Activated CD4-positive, CD25-positive, alpha-beta regulatory T cell (primary cell): Measurements from ENCODE around the gene ATF6.
"Not testable (repeated sequence)": the region's sequence is repeated elsewhere in the genome, so short reads cannot be mapped to it uniquely, and the experiment has no call there.

Experiments used
- DNase-seq, 4 experiments: peaks; one replicate each; lab custom pipeline; 2025; lab: John Stamatoyannopoulos, UW

ATF6 gene

DNA sequence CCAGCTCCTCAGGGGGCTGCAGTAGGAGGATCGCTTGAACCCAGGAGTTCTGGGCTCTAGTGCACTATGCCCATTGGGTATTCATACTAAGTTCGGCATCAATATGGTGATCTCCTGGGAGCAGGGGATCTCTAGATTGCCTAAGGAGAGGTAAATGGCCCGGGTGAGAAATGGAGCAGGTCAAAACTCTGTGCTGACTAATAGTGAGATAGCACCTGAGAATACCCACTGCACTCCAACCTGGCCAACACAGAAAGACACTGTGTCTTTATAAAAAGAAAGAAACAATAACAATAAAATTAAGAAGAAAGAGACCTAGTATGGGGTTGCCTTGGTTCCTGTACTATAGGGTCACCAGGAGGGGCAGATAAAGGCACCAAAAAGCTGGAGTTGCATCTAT lies 30.3 kb upstream of the ATF6 start:
- DNase-seq: no peak

DNA sequence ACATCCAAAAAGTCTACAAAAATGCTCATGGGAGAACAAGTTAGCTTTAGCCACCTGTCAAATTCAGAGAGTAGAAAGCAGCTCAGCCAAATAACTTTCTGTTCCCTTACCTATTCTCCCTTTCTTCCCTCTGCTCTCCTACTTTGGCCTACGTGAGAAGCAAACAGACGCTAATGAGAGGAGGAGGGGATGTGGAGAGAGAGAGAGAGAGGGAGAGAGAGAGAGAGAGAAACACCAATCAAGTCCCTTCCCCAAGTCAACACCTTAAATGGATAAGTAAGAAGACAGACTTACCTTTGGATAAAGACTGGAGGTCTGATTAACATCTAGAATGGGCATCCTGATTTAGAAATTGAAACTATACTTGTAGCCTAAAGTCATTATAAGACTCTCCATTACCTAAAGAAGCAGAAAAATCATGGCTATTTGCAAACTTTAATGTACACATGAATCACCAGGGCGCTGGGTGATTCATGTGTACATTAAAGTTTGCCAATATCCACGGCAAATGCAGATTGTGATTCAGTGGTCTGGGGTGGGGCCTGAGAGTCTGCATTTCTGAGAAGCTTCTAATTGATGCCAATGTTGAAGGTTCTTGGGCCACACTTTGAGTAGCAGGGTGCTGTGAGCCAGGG lies 29.7 kb upstream of the ATF6 start:
- DNase-seq: no peak

DNA sequence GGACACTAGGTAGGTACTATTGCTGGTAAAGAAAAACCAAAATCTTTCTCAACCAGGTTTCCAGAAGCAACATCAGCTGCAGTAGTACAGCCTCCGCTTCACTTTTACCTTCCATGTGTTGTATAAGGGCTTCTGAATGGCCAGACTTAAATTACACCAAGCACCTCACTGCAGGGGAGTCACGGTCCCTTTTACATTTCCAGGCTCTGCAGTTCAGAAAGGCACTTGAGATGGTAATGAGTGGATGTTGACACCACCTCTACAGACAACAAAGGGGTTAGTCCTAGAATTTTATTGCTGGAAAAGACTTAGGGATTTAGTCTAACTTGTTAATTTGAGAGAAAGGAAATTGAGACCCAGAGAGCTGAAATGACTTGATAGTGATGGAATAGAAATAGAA lies 28.5 kb upstream of the ATF6 start:
- no peak for DNase-seq

DNA sequence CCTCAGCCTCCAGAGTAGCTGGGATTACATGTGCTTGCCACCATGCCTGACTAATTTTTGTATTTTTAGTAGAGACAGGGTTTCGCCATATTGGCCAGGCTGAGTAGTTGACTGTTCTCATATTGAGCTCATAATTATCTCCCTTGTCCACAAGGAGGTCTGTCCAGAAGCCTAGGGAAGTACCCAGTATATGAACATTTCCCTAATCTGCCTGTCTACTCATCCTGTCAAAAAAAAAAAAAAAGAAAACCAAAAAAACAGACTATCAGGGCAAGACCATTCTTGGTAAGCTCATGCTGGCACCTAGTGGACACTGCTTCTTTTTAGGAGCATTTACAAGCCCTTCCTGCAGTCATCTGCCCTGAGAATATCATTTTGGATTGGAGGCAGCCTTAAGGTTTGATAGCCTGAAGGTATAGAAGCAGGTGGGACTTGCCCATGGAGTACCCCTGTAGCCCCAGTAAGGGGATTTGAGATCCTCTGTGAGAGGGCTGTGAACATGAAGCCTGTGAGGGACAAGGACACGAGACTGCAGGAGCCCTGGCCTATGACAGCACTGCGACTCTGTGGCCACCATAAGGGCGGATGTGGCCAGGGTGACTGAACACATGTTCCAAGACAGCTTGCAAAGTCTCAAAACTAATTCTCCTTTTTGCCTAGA lies 27.4 kb upstream of the ATF6 start:
- DNase-seq: peak in 1 of 4 experiments; percentile 6

DNA sequence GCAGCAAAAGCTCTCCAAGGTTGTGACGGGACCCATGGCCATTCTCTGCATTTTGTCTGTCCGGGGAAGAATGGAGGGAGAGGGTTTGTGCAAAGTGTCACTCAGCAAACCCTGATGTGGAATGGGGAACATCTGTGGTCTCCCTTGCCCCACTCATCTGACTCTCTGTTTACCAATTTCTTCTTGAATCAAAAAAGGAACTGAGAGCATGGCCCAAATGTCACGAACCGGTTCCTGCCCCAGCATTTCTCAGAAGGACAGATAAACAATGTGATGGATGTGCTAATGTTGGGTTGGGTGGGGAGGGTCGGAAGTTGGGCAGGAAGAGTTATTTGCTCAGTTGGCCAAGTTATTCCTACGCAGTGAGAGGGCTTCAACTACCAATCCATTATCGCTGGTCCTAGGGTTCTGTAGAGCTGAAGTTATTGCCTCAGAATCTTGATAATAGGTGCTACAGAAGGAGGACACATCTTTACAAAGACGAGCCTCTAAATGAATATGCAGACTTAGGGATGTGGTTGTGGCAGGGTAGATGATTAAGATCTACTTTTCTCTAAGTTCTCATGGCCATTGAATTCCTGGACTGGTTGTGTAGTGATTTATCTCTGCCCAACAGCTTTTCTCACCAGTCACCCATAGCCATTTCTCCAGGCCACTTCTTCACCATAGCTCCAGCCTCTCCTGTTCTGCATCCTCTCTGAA lies 26.1 kb upstream of the ATF6 start:
- DNase-seq: no peak

DNA sequence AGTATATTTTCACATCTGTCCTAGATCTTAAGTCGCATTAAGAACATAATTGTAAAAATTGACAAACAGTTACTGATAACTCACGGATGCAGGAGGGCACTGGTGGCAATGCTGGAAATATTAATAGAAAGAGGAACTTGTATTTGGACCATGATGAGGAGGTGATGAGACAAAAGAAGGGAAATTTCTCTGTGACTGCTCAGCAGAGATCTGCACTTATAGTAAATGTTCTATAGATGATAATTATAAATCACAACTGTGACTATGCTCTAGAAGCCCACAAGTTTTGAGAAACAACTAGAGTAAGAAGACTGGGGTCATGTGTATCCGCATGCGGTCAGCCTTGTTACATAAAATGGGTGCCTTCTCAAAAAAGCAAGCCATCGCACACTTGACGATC lies 25.2 kb upstream of the ATF6 start:
- no peak for DNase-seq

DNA sequence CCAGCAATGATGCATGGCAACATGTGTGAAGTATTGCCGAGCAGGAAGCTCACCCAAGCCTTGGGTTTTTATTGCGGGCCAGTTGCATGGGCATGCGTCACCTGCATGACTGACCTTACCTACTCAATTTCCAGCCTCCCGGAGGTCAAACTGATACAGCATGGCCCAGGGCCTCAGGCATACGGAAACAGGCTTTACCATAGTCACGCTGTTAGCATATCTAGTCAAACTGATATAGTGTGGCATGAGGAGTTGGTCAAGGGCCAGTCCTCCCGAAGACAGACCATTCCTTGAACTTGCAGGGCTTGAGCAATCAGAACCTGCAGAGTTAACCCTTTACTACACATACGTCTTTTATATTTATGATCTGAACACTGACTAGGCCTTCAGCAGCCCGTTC lies 22.9 kb upstream of the ATF6 start:
- no peak for DNase-seq

DNA sequence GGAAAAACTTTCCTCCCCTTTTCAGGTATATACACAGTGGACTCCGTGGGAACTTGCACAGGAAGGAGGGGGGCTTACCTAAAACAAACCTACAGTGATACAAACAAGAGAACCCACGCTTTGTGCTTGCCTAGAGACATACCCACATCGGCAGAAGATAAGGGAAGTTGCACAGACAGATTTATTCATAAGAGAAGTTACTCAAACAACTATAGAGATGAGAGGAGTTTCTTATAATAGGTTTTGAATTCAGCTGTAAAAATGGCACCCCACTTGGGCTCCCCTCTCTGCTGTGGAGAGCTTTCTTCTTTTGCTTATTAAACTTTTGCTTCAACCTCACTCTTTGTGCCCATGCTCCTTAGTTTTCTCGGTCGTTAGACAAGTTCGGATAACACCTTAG lies 18.3 kb upstream of the ATF6 start:
- DNase-seq: no peak

DNA sequence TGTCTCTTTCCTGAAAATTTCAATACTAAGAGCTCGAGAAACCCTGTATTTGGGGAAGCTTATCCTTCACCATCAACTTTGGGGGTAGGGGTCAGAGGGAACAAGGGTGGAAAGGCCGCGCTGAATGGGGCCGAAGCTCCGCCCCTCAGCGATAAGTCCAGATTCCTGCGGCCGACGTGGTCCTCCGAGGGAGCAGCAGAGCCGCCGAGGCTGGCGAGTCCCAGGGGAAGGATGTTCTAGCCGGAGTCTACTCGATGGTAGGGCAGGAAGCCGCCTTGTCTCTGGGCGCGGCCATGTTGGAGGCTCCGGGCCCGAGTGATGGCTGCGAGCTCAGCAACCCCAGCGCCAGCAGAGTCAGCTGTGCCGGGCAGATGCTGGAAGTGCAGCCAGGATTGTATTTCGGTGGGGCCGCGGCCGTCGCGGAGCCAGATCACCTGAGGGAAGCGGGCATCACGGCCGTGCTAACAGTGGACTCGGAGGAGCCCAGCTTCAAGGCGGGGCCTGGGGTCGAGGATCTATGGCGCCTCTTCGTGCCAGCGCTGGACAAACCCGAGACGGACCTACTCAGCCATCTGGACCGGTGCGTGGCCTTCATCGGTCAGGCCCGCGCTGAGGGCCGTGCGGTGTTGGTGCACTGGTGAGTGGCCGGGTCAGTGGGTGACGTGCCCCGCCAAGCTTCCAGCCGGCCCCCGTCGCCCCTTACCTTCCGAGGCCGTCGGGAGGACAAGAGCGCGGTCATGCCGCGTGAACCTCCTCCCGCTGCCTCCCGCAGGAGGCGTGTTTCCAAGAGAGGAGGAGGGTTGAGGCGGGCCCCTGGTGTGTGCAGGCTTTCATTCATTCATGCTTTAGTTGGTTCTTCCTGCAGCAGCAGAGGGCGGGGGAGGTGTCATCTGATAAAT lies 16.4 kb upstream of the ATF6 start, which contains the start of gene DUSP12:
Gene DUSP12 (plus strand): TSS at position 278 of the 899 bp plus-strand sequence. CDS start 16 bp downstream, at position 294.
- DNase-seq: peak; percentile 66 to 78 (median 72)

DNA sequence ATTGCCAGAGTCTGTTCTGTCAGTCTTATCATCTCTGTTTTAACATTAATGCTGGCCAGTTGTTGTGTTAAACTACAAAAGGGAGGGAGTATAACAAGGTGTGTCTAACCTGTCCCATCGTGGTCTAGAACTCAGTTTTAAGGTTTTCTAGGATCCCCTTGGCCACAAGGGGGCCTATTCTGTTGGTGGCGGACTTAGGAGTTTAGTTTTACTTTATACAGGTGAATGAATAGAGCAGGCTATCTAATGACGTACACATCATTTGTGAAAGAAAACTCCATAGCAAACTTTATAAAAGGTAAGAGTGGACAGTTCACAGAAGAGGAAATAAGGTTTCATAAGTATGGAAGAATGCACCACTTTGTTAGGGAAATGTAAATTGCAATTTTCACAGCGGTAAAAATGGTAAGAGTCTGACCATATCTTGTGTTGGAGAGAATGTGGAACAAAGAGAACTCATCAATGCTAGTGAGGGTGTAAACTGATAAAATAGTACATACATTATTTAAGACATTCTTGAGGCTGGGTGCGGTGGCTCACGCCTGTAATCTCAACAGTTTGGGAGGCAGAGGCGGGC lies 2.5 kb upstream of the ATF6 start:
- peak in 2 of 4 experiments; percentile 5 to 7 for DNase-seq

DNA sequence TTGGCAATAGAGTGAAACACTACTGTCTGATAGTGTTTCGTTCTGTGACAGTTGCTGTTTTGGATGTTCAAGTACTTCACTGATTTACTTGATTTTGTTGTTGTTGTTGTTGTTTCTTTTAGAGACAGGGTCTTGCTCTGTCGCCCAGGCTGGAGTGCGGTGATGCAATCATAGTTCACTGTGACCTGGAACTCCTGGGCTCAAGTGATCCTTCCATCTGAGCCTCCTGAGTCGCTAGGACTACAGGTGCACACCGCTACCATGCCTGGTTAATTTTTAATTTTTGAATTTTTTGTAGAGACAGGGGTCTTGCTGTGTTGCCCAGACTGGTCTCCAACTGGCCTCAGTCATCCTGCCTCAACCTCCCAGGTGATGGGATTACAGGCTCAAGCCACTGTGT lies 2.3 kb downstream of the ATF6 start:
- DNase-seq: no peak

DNA sequence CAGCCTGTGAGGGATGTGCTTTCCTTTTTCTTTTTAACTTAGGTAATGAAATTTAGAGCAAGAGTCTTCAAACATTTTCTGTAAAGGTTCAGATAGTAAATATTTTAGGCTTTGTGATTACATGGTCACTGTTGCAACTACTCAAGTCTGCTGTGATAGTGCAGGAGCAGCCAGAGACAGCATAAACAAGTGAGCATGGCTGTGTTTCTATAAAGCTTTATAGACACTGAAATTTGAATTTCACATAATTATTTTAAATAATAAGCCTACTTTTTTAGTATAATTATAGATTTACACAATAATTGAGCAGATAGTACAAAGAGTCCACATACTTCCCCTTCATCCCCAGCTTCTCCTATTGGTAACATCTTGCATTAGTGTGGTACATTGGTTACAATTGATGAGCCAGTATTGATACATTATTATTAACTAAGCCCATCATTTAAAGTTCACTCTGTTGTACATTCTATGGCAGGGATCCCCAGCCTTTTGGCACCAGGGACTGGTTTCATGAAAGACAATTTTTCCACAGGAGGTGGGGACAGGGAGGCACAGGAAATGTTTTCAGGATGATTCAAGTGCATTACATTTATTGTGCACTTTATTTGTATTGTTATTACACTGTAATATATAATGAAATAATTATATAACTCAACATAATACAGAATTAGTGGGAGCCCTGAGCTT lies 3.0 kb downstream of the ATF6 start:
- no peak for DNase-seq

DNA sequence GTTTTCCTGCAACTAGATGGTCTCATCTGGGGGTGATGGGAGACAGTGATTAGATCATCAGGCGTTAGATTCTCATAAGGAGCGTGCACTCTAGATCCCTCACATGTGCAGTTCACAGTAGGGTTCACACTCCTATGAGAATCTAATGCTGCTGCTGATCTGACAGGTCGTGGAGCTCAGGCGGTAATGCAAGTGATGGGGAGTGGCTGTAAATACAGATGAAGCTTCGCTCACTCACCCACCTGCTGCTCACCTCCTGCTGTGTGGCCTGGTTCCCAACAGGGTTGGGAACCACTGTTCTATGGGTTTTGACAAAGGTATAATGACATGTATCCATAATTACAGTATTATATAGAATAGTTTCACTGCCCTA lies 3.5 kb downstream of the ATF6 start:
- DNase-seq: not testable (repeated sequence)

DNA sequence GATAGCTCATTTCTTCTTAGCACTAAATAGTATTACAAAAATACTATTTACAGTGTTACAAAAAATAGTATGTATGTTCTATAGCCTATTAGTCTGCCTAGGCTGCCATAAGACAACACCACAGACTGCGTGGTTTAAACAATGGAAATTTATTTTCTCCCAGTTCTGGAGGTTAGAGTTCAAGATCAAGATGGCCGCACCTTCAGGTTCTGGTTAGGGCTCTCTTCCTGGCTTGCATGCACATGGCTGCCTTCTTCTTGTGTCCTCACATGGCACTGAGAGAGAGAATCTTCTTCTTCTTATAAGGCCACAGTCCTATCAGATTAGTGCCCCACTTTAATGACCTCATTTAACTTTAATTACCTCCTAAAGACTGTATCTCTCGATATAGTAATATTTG lies 4.1 kb downstream of the ATF6 start:
- no peak for DNase-seq

DNA sequence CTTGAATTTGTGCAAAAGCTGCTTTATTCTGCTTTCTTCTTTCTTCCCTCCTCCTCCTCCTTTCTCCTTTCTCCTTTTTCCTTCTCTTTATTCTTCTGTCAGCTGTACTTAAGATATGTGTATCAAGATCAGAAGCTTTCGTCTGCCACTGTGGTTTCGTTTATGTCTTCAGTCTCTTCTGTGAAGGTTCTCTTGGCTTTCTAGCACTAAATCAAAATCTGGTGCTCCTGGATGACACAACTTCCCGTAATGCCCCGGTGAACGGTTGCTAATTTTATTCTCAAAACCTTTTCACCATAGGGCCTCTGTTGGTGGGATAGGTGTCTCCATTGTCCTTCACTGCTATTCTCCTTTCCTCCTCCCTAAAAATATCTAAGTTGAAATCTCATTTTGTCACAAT lies 5.0 kb downstream of the ATF6 start:
- DNase-seq: no peak

DNA sequence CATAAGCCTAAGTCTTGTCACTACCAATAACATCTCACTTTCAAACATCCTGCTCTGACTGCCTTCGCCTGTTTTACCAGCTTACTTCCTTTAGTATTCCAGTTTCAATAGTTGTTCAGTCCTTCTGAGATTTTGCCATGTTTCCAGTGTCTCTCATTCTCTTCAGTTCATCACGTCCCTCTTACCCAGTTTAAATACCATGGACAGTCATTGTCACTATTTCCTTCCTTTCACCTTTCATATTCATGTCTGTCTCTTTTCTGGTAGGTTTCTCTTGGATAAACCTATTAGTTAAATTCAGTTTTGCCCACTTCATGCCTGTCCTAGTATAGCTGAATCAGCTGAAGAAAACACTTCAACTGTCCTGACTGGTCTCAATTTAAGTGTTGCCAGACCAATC lies 5.9 kb downstream of the ATF6 start:
- no peak for DNase-seq

DNA sequence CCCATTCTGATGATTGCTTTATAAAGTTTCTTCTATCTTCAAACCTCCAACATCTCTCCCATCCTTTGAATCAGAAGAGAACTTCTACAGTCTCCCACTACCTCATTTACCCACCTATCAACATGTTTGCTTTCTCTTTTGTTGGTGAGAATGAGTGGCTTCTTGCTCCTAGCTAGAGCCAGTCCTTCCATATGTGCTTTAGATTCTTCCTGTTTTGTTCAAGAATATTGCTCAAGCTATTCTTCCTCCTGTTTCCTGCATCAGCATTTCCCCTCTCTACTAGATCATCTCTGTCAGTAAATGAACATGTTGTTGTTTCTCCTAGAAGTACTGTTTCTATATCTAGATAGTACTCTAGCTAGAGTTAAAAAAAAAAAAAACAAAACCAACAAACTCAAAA lies 6.3 kb downstream of the ATF6 start:
- no peak for DNase-seq

DNA sequence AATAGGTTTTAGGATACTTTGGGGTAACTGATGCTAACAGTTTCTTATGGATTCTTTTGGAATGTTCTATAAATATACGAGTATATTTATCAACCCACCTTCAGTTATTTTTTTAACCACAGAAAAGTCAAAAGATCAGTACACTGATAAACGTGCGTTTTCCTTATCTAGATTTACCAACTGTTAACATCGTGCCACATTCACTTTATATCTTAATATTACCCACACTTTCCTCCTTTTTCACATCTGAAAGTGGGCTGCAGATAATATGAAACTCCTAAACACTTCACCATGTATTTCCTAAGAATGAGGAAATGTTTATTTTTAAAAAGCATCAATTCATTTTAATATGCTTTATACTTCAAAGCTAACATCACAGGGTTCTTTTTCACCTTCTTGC lies 7.7 kb downstream of the ATF6 start:
- no peak for DNase-seq

DNA sequence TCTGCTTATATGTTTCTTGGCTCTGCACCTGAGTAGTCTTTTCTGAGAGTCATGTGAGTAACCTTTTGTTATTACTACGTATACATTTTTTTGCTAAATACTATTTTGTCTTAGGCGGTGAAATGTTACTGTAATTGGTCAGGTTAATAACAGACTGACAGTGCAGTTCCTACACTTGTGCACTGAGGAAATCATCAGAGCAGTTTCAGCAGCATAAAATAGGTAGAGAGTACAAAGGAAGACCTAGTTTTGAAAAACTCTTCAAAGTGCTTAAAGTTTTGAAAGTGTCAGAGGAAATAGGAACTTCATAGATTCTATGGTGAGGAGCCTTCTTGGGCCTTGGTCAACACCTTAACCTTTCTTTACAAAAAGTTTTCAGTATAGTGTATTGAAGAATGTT lies 11.1 kb downstream of the ATF6 start:
- DNase-seq: no peak

DNA sequence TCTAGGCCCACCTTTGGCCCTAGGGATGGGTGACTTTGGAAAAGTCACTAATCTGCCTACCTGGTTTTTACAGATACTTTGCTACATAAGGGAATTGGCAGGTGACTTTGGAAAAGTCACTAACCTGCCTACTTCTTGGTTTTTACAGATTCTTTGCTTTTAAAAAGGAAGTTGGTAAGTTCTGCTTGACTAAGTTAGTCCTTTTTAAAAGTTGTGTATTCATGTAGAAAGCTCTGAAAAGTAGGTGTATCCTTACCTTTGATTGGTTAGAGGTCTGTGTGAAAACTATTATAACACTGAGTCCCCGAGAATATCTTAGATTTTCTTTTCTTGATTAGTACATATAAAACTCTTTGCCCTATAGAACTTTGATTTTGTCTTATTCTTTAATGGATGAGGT lies 12.4 kb downstream of the ATF6 start:
- DNase-seq: no peak

DNA sequence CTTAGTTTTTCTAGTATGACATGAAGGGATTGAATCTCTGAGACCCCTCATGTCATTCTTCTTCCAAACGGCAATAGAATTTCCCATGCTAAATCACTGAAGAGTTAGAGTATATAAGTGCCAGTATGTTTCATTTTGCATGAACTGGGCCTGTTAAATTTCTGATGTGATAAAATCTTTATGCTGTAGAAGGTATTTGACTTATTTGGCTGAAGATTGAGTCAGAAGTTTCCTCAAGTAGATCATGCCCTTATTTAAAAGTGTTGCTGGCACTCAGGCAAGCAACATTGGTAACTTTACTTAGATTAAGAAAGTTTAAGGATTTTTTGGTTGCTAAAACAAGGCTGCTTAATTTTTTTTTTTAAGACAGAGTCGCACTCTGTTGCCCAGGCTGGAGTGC lies 13.3 kb downstream of the ATF6 start:
- no peak for DNase-seq
